Keratinocyte (primary cell): ENCODE results near the gene EN2. TPM values are rescaled to one million over a fixed set of nuclear protein-coding genes. Genes with fewer than 3 reads are reported as not detected.
A peak's percentile ranks its signal among the peaks of the same experiment; 100 is the strongest.

Source experiments
- DNase-seq: peaks from one replicate; pipeline ENCODE4 v3.0.0-alpha.2; 2011; ENCODE audit warnings: low read depth, missing footprints, low spot score
- FAIRE-seq: peaks from 2 replicates; lab custom pipeline; 2011; peaks lifted over from hg19 to GRCh38; lab: Jason Lieb, UNC
- H2AFZ ChIP-seq: 2 replicates; pipeline ENCODE4 v1.6.0; 2012; ENCODE audit warnings: low read length, control low read depth, inconsistent platforms; ENCODE audit not compliant: control insufficient read depth
- H3K27ac ChIP-seq: 2 replicates; pipeline ENCODE4 v1.5.1; 2011; ENCODE audit warnings: low read length; ENCODE audit not compliant: control insufficient read depth, insufficient read depth
- H3K27me3 ChIP-seq: 3 replicates; pipeline ENCODE4 v1.6.0; 2011; ENCODE audit warnings: low read length; ENCODE audit not compliant: control insufficient read depth, insufficient read depth; ENCODE audit errors: extremely low read depth
- H3K36me3 ChIP-seq, 2 experiments: 2 replicates in 1 of 2; 3 replicates in 1 of 2; pipeline ENCODE4 v1.5.1; 2011; ENCODE audit warnings: low read length in 2 of 2, mild to moderate bottlenecking in 1 of 2; ENCODE audit not compliant: control insufficient read depth in 2 of 2, insufficient read depth in 2 of 2; ENCODE audit errors: extremely low read depth in 1 of 2
- H3K4me1 ChIP-seq: 3 replicates; pipeline ENCODE4 v1.5.1; 2011; ENCODE audit warnings: low read length; ENCODE audit not compliant: control insufficient read depth, insufficient read depth; ENCODE audit errors: extremely low read depth
- H3K4me2 ChIP-seq: 3 replicates; pipeline ENCODE4 v1.6.0; 2011; ENCODE audit warnings: low read depth, low read length; ENCODE audit not compliant: control insufficient read depth, insufficient read depth; ENCODE audit errors: extremely low read depth
- H3K4me3 ChIP-seq, 3 experiments: fragments of 200-600 bp in 1 of 3; sonication (generic) in 1 of 3; 2 replicates in 2 of 3; 3 replicates in 1 of 3; pipeline ENCODE4 v1.5.1; 2011 to 2016; ENCODE audit warnings: low read length in 3 of 3, mild to moderate bottlenecking in 3 of 3, control low read depth in 2 of 3, inconsistent platforms in 1 of 3, low read depth in 1 of 3, mixed read lengths in 1 of 3, mixed run types in 1 of 3, moderate library complexity in 1 of 3; ENCODE audit not compliant: control insufficient read depth in 2 of 3, insufficient read depth in 2 of 3; ENCODE audit errors: extremely low read depth in 1 of 3
- H3K79me2 ChIP-seq: 2 replicates; pipeline ENCODE4 v1.6.0; 2012; ENCODE audit warnings: low read length; ENCODE audit not compliant: control insufficient read depth, insufficient read depth
- H3K9ac ChIP-seq: 3 replicates; pipeline ENCODE4 v1.6.0; 2011; ENCODE audit warnings: low read length; ENCODE audit not compliant: control insufficient read depth, insufficient read depth; ENCODE audit errors: extremely low read depth
- H3K9me1 ChIP-seq: 3 replicates; pipeline ENCODE4 v1.6.0; 2011; ENCODE audit warnings: low read length; ENCODE audit not compliant: control insufficient read depth, insufficient read depth; ENCODE audit errors: extremely low read depth
- H3K9me3 ChIP-seq: 2 replicates; pipeline ENCODE4 v1.5.1; 2012; ENCODE audit warnings: low read depth, low read length; ENCODE audit not compliant: control insufficient read depth
- H4K20me1 ChIP-seq: 3 replicates; pipeline ENCODE4 v1.6.0; 2011; ENCODE audit warnings: low read length; ENCODE audit not compliant: control insufficient read depth, insufficient read depth; ENCODE audit errors: extremely low read depth
- CTCF ChIP-seq, 3 experiments: IDR thresholded peaks in 1 of 3; conservative IDR thresholded peaks in 1 of 3; optimal IDR thresholded peaks in 1 of 3; 2 replicates in 2 of 3; 3 replicates in 1 of 3; pipeline versions ENCODE3 to v1.5.1; 2011; ENCODE audit warnings: low read length in 3 of 3, mild to moderate bottlenecking in 3 of 3, moderate library complexity in 2 of 3, control low read depth in 1 of 3, inconsistent platforms in 1 of 3; ENCODE audit not compliant: insufficient read depth in 2 of 3; ENCODE audit errors: extremely low read depth in 1 of 3
- EZH2 ChIP-seq: IDR thresholded peaks from one replicate; pipeline ENCODE4 v1.6.1; 2012; ENCODE audit warnings: inconsistent platforms, mild to moderate bottlenecking, low read length, moderate library complexity
- dilution Hi-C: fragments of 300-500 bp; cut with MboI; formaldehyde crosslinking; loops from one replicate; pipeline ENCODE4 v1.7.0; 2020; ENCODE audit warnings: low sequenced_read_pairs; ENCODE audit not compliant: extremely low pct_ligation_motif_present
- polyA plus RNA-seq, 5 experiments: library from polyadenylated mRNA; depleted of rRNA in 3 of 5; stranded (reverse) in 3 of 5; stranded (forward) in 1 of 5; unstranded in 1 of 5; fragments of >200 nt; gene quantifications; 1 replicate in 1 of 5; 2 replicates in 3 of 5; 3 replicates in 1 of 5; pipeline versions ENCODE4 v1.2.1 to v1.2.3, GENCODE V29; 2011 to 2012; ENCODE audit warnings: missing spikeins in 2 of 5, low read depth in 1 of 5, low replicate concordance in 1 of 5

Gene EN2
- polyA plus RNA-seq, 1 donor (not counting 4 experiments of a cell fraction or from before 2014, with no cell fraction given), result 0.05 TPM

- DNase-seq (no peak), FAIRE-seq (no peak)
- no peak overlapping the region for H2AFZ ChIP-seq
- H3K9ac ChIP-seq, result no peak overlapping the region
- no peak for TF ChIP-seq CTCF (optimal IDR thresholded peaks at IDR 0.05 in 1 of 3, IDR thresholded peaks at IDR 0.05 in 1 of 3, conservative IDR thresholded peaks at IDR 0.05 in 1 of 3; ENCODE audit: extremely low read depth in 1 of 3, insufficient read depth in 2 of 3, low read length in 3 of 3)
- TF ChIP-seq EZH2, result peak; percentile 73
- no peak overlapping the region for H3K4me2 ChIP-seq
- H3K27me3 ChIP-seq, result peaks cover 98% of the 10 kb centered on the region
- H3K27ac ChIP-seq, result no peak overlapping the region
- no peaks in the 10 kb centered on the region for H3K9me1 ChIP-seq
- no peaks in the 10 kb centered on the region for H3K79me2 ChIP-seq
- H3K36me3 ChIP-seq, result no peaks in the 10 kb centered on the region
- H3K4me3 ChIP-seq, result no peak overlapping the region
- no peaks in the 10 kb centered on the region for H3K9me3 ChIP-seq
- H4K20me1 ChIP-seq, result no peaks in the 10 kb centered on the region
- dilution Hi-C loops, result no loop called here
- H3K4me1 ChIP-seq, result peaks cover 1% of the 10 kb centered on the region
These were observed 9.1 kb downstream of the EN2 start for GRCh38 chr7:155466814-155467733.

GRCh38 chr7:155467846-155468784 lies 10.2 kb downstream of the EN2 start:
- Histone ChIP-seq H3K9me3 (no peaks in the 10 kb centered on the region), H3K27me3 (peaks cover 88% of the 10 kb centered on the region), H3K4me3 (no peak overlapping the region), H3K4me2 (peak overlapping the region; percentile 31), H3K27ac (no peak overlapping the region), H3K9me1 (no peaks in the 10 kb centered on the region), H2AFZ (no peak overlapping the region), H3K36me3 (no peaks in the 10 kb centered on the region), H3K79me2 (no peaks in the 10 kb centered on the region), H3K9ac (no peak overlapping the region), H4K20me1 (no peaks in the 10 kb centered on the region), H3K4me1 (peaks cover 8% of the 10 kb centered on the region)
- FAIRE-seq (no peak), DNase-seq (no peak)
- dilution Hi-C loops, result no loop called here
- TF ChIP-seq CTCF (optimal IDR thresholded peaks at IDR 0.05 in 1 of 3, IDR thresholded peaks at IDR 0.05 in 1 of 3, conservative IDR thresholded peaks at IDR 0.05 in 1 of 3; ENCODE audit: extremely low read depth in 1 of 3, insufficient read depth in 2 of 3, low read length in 3 of 3) (no peak), EZH2 (peak; percentile 94)
